OCI-LY1 (cell line): ENCODE results near the gene FOXD4.
"Not testable (repeated sequence)": the region's sequence is repeated elsewhere in the genome, so short reads cannot be mapped to it uniquely, and the experiment has no call there.

Experiments
- EZH2 ChIP-seq: fragments of 200-600 bp; sonication (generic), shearing (Covaris generic); IDR thresholded peaks from 2 replicates; pipeline ENCODE4 v1.8.0; 2017; ENCODE audit warnings: borderline replicate concordance, mixed run types, mild to moderate bottlenecking, antibody characterized with exemption, low read length, moderate library complexity, mixed read lengths
- TF ChIP-seq, protein P1 (sequence below): fragments of 200-600 bp; sonication (generic), shearing (Covaris generic); IDR thresholded peaks from 2 replicates; pipeline ENCODE4 v1.5.1; 2017; ENCODE audit warnings: mild to moderate bottlenecking, antibody characterized with exemption, low read length, moderate library complexity, mixed read lengths

DNA sequence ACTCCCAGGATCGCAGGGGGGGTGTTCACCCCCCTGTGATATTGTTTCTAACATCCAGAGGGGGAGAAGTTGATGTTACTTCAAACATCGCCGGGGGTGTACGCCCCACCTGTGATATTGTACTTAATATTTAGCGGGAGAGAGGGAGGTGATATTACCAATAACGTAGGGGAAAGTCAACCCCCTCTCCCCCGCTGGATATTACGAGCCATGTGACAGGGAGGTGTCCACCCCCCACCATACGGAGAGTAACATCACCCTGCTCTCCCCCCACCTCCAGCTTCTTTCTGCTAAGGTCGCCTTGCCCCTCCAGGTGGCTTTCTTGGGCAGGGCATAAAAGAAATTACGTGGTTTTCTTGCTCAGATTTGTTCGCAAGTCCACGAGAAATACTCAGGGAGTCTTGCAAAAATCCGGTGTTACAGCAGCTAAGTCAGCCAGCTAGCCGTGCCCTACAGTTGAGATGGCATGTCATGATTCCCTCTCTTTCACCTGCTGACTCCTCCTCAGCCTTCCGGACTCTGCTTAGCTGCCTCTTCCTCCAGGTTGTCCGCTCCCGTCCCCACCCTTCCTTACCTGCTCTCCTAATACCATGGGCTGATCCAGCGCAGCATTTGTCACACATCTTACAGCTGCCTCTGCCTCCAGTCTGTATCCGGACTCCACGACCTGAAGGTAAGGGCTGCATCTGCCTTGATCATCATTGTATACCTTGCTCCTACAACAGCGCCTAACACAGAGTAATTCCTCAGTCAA lies 9.3 kb downstream of the FOXD4 start:
- not testable (repeated sequence) for TF ChIP-seq EZH2
- TF ChIP-seq, protein P1, sequence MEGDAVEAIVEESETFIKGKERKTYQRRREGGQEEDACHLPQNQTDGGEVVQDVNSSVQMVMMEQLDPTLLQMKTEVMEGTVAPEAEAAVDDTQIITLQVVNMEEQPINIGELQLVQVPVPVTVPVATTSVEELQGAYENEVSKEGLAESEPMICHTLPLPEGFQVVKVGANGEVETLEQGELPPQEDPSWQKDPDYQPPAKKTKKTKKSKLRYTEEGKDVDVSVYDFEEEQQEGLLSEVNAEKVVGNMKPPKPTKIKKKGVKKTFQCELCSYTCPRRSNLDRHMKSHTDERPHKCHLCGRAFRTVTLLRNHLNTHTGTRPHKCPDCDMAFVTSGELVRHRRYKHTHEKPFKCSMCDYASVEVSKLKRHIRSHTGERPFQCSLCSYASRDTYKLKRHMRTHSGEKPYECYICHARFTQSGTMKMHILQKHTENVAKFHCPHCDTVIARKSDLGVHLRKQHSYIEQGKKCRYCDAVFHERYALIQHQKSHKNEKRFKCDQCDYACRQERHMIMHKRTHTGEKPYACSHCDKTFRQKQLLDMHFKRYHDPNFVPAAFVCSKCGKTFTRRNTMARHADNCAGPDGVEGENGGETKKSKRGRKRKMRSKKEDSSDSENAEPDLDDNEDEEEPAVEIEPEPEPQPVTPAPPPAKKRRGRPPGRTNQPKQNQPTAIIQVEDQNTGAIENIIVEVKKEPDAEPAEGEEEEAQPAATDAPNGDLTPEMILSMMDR: not testable (repeated sequence)
